GM12801 (cell line): ENCODE measurements around the gene RNU5D-1.

ENCODE experiments used
- CTCF ChIP-seq: IDR thresholded peaks from one replicate; pipeline ENCODE4 v1.5.1; 2011; ENCODE audit warnings: control low read depth; ENCODE audit not compliant: insufficient read length; ENCODE audit errors: extremely low read depth

Gene RNU5D-1

GRCh38 chr1:44723496-44724295, 7.3 kb downstream of the RNU5D-1 start:
- no peak for TF ChIP-seq CTCF

GRCh38 chr1:44723064-44723463, 7.9 kb downstream of the RNU5D-1 start:
- TF ChIP-seq CTCF = no peak

GRCh38 chr1:44721485-44722361, 9.2 kb downstream of the RNU5D-1 start:
- no peak for TF ChIP-seq CTCF

GRCh38 chr1:44720281-44720680, 10.7 kb downstream of the RNU5D-1 start:
- no peak for TF ChIP-seq CTCF

GRCh38 chr1:44719318-44719717, 11.7 kb downstream of the RNU5D-1 start:
- TF ChIP-seq CTCF = no peak

- no peak for TF ChIP-seq CTCF
Measured at GRCh38 chr1:44718091-44718490, 12.9 kb downstream of the RNU5D-1 start.

GRCh38 chr1:44717653-44718052, 13.3 kb downstream of the RNU5D-1 start:
- no peak for TF ChIP-seq CTCF
